ENCODE data around the gene CDC27.
"Not testable (repeated sequence)": the region's sequence is repeated elsewhere in the genome, so short reads cannot be mapped to it uniquely, and the experiment has no call there.

Gene CDC27

DNA sequence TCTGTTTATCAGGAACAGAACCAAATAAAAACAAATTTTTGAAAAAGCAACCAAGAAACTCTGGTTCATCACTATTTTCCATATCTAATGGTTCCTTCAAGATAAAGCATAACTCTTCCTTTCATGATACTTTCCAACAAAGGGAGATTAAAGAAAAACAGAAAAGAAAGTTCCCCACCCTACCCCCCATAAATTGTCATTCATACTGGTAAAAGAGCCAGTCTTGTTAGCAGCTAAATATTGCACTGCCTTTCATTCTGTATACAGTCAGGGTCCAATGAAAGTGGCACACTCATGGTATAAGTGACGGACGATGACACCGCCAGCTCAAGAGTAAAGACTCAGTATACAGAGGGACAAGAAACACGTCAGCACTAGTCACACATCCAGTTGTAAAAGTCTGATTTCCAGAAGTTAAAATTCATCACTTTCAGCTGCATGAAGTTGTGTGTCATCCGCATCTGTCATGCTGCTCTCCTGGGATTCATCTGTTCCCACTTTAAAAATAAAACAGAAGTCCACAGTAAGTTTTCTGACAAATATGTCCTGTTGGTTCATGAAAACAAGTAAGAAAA is 68.5 kb downstream of the CDC27 start:
- no peak for DNase-seq

DNA sequence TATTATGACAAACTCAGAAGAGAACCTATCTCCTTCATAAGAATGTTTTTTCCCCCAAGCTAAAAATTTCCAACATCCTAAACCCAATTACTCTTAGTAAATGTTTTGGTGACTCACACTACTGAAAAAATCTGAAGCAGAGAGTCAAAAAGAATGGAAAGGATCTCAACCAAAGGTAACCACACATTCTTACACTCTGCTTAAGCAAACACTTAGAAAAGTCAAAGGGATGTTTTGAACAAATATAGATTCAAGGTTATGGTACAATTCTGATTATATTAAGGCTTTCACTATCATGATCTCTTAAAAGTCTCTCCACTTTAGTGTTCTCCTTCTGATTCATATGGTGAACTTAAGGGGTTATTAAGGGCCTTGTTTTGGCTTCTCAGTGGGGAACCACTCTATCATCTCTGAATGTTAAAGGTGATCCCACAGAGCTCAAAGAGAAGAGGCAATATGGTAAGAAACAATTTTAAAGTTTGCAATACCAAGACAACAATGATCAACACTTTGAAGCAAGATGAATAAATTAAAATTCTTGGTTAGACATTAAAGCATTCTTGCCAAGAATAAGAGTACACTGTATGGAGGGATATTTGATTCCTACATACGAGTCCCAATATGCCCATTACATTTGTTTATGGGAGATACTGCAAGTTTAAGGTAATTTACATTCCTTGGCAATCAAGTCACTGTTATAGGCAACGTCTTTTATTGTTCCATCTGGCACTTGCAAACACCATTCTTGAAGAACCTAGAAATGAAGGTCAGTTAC is 69.2 kb downstream of the CDC27 start:
- DNase-seq = no peak

DNA sequence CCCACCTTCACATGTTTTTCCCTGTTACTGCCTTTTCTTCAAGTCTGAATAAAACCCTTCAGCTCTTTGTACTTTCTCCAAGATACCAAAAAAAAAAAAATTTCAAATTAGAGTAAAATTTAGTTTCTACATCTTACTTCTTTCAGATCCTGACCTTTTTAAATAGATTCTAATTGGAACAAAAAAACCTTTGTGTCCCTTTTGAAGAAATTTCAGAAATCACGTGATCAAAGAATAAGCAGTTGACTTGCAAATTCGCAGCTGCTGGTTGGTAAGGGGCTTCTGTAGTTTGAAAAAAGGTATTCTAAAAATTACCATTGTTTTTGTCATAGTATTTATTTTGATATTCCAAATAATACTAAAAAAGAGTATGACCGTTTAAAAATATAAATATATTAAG is 71.7 kb downstream of the CDC27 start:
- no peak for DNase-seq

DNA sequence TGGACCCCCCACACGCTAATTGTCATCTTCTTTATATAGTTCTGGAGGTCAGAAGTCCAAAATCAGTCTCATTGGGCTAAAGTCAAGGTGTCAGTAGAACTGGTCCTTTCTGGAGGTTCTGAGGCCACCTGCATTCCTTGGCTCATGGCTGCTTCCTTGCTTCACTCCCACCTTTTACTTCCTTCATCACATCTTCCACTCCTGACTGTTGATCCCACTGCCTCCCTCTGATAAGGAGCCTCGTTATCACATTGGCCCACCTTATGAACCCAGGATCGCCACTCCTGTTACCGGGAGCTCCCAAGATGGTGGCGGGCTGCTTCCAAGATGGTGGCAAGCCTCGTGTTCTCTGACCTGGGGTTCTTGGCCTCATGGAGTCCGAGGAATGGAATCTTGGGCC is 83.0 kb downstream of the CDC27 start:
- DNase-seq = no peak

DNA sequence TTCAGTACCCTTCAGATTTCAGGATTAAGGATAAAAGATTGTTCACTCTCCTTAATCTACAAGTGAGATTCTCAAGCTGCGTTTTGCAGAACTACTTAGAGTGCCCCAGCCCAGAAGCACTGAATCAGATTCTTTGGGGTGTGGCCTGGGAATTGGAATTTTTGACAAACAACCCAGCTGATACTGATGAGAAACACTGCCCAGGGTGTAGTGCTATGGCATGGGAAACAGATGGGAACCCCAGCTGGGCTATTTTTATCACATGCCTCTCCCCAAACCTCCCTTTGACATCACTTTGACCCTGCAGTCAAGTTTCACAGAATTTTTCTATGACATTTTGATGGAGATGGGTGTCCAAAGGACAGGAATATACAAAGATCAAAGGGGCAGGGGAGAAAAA is 83.8 kb downstream of the CDC27 start:
- not testable (repeated sequence) for DNase-seq

DNA sequence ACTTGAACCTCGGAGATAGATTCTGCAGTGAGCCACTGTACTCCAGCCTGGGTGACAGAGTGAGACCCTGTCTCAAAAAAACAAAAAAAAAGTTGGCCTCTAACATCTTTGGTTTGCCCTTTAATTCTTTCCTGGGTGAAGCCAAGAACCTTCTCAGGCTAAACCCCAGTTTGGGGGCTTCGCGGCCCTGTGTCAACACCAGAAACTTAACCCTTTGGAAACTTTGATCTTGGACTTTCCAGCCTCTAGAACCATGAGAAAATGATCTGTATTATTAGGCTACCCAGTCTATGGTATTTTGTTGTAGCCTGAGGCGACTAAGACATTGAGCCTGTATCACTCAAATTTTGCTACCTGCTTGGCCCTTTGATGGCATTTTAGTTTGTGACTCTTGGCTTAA is 86.2 kb downstream of the CDC27 start:
- no peak for DNase-seq

DNA sequence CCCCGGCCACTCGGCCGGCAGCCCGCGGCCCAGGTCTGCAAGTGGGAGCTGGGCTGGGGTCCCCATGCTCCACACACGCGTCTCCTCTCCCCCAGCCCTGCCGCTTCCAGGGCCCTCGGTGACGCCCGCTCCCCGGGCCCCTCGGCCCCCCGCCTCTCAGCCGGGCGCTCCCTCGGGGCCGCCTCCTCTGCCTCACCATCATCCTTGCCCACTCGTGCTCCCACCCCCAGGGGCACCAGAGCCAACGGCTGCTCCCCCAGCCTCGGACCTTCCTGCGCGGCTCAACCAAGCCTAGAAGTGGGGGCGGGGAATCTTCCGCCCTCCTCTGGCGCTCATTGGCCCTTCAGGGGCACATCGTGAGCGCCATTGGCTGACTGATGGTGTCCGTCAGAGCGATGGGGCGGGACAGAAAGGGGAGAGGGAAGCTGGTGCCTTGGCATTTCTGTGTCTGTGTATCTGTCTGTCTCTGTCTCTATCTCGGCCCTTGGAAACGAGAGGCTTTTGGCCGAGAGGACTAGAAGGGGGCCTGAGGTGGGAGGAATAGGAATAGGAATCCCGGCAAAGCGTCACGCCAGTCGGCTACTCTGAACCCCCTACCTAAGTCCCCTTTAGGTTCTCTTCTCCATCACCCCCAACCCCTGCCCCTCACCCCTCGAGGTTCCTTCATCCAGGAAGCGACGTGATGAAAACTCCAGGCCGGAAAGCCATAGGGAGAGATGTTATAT is 88.9 kb downstream of the CDC27 start:
- peak; percentile 83 to 94 for DNase-seq

DNA sequence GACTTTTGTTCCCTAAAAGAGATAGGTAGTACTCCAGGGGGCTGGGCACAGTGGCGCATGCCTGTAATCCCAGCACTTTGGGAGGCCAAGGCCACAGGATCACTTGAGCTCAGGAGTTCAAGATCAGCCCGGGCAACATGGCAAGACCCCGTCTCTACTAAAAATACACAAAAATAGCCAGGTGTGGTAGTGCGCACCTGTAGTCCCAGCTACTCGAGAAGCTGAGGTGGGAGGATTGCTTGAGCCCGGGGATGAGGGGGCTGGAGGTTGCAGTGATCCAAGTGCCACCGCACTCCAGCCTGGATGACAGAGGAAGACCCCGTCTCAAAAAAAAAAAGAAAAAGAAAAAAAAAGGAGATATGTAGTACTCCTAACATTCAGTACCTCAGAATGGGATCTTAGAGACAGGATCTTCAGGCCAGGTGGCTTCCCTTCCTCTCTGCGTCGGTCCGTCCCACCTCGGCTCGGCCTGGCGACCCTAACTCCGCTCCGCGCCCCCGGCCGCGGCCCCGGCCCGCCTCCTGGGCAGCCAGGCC is 89.6 kb downstream of the CDC27 start:
- no peak for DNase-seq

DNA sequence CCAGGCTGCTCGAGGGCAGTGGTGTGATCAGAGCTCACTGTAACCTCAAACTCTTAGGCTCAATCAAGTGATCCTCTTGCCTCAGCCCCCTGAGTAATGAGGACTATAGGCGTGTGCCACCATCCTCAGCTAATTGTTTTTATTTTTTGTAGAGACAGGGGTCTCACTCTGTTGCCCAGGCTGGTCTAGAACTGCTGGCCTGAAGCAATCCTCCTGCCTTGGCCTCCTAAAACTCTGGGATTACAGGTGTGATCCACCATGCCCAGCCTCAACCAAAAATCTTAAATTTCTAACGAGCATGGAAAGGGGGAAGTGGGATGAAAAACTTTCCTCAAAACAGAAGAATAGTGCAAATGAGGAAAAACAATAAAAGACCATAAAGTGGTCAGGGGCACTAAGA is 92.8 kb downstream of the CDC27 start:
- no peak for DNase-seq

DNA sequence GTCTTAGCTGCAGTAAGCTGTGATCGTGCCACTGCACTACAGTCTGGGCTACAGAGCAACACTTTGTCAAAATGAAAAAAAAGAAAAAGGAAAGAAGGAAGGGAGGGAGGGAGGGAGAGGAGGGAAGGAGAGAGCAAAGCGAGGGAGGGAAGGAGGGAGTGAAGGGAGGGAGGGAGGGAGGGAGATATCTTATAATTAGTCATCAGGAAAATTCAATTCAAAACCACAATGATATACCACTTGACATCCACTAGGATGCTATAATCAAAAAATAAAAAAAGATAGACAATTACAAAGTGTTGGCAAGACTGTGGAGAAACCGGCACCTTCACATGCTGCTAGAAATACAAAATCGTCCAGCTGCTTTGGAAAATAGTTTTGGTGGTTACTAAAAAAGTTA is 93.8 kb downstream of the CDC27 start:
- no peak for DNase-seq

DNA sequence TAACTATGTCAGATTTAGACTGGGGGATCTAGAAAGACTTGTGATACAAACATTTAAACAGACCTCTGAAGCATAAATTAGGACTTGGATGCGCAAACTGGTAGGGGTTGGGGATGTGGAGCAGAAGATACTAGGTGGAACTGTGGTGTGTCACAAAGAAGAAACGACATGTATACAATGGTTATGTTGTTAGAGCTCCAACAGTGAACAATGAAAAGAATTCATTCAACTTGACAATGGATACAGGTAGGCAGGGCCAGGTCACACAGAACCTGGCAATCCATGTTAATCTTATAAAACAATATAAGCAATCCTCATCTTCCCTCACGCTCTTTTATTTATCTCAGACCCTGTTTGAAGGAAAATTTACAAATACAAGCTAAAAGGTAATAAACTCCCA is 102.0 kb downstream of the CDC27 start:
- DNase-seq = no peak

DNA sequence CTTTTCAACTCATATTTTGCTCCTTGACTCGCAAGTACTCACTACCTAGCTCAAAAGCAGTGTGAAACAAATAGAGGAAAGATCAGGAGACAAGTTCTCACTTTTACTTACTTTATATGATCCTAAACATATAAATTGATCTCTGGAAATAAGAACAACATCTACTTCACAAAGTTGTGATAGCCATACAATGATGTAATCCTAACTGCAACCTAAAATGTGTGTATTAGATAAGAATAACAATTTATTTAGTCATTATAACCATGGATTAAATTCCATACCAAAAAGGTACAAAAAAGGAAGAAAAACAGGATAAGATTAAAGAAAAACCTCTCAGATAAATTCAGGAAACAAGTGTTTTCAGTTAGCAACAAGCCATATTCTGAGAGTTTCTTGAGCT is 103.4 kb downstream of the CDC27 start:
- DNase-seq = no peak

DNA sequence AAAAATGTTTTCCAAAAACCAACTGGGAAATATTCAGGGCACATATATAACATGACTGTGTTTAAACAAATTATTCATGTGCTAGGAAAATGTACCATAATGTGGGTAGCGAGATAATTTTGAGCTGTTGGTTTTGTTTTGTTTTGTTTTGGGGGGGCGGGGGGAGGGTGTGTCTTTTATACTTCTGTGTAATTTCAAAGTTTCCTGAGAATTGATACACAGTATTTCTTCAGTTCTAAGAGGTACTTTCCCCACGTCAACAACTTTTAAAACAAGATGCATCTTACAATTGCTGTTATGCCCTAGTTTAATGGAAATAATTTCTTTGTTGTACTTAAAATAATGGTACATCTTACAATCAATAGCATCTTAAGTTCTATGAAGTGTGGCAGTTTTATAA is 110.3 kb downstream of the CDC27 start:
- no peak for DNase-seq

DNA sequence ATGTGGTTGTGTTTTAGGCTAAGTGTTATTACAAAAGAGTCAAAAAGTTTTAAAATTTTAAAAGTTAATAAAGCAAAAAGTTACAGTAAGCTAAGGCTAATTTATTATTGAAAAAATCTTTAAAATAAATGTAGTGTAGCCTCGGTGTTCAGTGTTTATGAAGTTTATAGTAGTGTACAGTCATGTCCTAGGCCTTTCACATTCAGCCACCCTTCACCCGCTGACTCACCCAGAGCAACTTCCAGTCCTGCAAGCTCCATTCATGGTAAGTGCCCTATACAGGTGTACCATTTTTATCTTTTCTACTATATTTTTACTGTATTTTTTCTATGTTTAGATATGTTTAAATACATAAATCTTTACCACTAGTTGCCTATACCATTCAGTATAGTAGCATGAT is 111.5 kb downstream of the CDC27 start:
- no peak for DNase-seq

DNA sequence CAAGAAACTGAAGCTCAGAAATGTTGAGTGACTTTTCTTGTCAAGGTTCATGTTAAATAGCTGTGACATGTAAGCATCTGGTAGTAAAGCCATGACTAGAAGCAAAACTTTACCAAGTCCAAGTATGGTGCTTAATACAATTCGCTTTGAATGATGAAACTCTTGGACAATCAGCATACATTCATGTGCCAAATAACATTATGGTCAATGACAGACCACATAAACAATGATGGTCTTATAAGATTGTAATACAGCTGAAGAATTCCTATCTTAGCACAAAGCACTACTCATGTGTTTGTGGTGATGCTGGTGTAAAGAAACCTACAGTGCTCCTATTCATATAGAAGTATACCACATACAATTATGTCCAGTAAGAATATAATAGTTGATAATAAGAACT is 112.9 kb downstream of the CDC27 start:
- no peak for DNase-seq

DNA sequence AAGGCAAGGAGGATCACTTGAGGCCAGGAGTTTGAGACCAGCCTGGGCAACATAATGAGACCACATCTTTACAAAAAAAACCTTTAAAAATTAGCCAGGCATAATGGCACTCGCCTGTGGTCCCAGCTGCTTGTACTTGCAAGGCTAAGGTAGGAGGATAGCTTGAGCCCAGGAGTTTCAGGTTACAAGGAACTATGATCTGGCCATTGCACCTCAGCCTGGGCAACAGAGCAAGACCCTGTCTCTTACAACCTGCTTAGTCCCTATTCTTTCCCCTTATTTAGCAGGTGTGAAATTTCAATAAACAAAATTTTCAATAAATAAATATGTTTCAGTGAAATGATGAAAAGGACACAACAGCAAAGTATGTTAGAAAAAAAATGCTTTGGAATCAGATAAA is 114.7 kb downstream of the CDC27 start:
- not testable (repeated sequence) for DNase-seq

DNA sequence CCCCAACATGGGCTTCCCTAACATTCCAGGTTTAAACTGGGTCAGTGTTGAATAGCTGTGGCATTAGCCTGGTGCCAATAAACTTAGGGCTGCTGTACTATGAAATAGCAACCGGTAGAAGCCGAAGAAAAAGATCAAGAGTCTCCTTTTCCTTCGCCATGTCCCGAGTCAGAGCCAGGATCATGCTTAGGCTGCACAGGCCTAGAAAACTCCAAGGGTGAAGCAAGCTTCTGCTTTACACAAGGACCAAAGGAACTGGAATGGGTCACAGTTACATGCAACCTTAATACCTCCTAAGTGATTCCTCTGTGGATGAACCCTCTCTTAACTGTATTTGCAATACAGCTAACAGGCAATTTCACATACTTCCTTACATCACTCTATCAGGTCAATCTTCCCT is 115.5 kb downstream of the CDC27 start:
- DNase-seq = not testable (repeated sequence)

DNA sequence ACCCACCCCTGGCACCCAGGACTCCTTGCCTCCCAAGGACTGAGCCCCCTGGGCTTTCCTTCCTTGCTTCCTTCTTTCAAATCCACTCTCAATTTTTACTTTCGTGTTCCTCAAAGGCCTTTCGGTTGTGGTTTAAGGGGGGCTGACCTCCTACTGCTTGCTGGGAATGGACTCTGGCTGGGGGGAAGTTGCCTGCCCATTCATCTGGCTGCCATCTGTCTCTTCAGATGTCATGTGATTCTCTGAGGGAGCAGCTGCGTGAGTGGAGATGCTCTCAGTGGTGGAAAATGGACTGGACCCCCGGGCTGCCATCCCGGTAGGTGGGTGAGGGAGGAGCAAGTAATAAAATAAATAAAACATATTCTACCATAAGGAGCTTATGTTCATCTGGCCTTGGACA is 116.2 kb downstream of the CDC27 start:
- DNase-seq = no peak

DNA sequence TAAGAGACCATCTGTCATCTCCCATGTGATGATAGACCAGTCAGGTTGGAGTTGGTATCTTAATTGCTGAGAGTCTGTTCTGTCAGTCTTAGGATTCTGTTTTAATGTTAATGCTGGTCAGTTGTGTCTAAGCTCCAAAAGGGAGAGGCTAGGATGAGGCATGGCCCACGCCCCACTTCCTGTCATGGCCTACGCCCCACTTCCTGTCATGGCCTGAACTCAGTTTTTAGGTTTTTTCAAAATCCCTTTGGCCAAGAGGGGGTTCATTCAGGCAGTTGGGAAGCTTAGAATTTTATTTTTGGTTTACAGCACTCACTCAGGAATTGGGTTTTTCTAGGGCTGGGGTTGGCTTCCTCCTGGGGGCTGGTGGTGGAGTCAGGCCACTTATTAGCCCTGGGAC is 117.9 kb downstream of the CDC27 start:
- DNase-seq = not testable (repeated sequence)

DNA sequence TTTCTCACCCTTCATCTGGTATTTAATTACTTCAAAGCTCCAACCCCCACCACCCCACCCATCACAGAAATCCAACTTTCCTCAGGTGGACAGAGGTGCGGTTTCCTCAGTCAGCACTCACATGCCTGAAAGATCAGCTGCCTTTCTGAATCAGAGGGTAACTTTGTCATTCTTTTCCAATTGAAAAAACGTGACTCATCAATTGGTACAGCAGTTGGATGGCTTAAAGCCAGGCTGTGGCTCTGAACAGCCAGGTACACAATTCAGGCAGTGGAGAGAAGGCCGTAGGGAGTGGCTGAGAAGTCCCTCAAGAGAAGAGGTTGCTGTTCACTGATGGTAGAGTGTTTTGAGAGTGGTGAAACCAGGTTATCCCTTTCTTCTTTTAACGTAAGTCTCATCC is 118.8 kb downstream of the CDC27 start:
- DNase-seq = not testable (repeated sequence)
